Activated CD8-positive, alpha-beta memory T cell treated with anti-CD3 and anti-CD28 coated beads for 36 hours (primary cell): ENCODE data around the gene YEATS2. TPM values are rescaled to one million over a fixed set of nuclear protein-coding genes. Genes with fewer than 3 reads are reported as not detected.
"Not testable (repeated sequence)": the region's sequence is repeated elsewhere in the genome, so short reads cannot be mapped to it uniquely, and the experiment has no call there.

Experiments
- CTCF ChIA-PET: fragments of 350-600 bp; sonication (Branson Sonifier 250); formaldehyde crosslinking; loops from one replicate; lab custom pipeline; 2021; ENCODE audit warnings: antibody characterized with exemption; lab: Charles Lee
- POLR2A ChIA-PET: fragments of 350-600 bp; sonication (Branson Sonifier 250); formaldehyde crosslinking; loops from one replicate; lab custom pipeline; 2021; ENCODE audit warnings: antibody characterized with exemption; lab: Charles Lee
- total RNA-seq, 2 experiments: library from RNA; stranded (reverse); gene quantifications; one replicate each; pipeline ENCODE4 v1.2.3, GENCODE V29; 2021

YEATS2 gene
- total RNA-seq, 2 experiments from 2014 or later, result 44.1 to 46.6 TPM

- POLR2A ChIA-PET, result no interaction called here
- CTCF ChIA-PET, result interaction anchor here (0.7 to 1.8 kb wide), 2 partner anchors 38 to 66 kb away, joined by 4 read pairs; no protein-coding TSS in a partner anchor
These were observed 68.5 kb downstream of the YEATS2 start for GRCh38 chr3:183766107-183766506.

DNA sequence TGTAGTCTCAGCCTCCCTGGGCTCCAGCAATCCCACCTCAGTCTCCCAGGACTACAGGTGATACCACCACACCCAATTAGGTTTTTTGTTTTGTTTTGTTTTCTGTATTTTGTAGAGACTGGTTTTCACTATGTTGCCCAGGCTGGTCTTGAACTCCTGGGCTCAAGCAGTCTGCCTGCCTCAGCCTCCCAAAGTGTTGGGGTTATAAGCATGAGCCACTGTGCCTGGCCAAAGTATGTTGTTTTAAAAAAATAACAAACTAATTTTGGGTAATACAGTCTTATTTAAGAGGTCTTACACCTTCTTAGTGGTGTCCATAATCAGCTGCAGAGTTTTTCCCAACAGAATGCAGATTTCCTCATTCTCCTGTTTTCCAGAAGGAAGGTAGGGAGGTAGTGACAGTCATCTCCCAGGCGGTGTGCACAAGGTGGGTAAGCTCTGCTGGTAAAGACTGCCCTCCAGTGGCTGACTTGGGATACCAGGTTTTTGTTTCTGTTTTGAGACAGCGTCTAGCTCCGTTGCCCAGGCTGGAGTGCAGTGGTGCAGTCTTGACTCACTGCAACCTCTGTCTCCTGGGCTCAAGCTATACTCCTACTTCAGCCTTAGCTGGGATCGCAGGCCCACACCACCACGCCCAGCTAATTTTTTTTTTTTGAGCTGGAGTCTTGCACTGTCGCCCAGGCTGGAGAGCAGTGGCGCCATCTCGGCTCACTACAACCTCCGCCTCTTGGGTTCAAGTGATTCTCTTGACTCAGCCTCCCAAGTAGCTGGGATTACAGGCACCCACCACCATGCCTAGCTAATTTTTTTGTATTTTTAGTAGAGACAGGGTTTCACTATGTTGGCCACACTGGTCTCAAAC lies 69.4 kb downstream of the YEATS2 start:
- ChIA-PET CTCF (interaction anchor here (0.5 to 1.8 kb wide), 8 partner anchors 11 to 682 kb away, joined by 3 to 6 read pairs (median 4); partner anchors contain the start of gene PARL), POLR2A (interaction anchor here (0.7 kb wide), 1 partner anchor 132 kb away, joined by 3 read pairs; the partner anchor contains the start of gene KLHL24)

DNA sequence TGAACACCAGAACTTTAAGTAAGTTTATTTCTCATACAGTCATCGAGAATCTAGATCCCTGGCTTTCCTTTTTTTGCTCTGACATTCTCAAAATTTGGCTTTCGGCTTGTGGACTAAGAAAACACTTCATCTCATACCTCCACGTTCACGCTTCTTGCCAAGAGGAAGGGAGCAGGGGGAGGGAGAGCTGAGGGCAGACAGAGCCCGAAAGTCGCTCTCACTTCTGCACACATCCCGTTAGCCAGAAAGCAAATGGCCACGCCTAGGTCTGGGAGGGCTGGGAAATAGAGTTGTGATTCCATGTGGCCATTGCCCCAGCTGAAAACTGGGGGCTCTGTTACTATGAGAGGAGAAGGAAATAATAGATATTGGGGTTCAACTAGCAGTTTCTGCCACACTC lies 70.5 kb downstream of the YEATS2 start:
- CTCF ChIA-PET, result no interaction called here
- POLR2A ChIA-PET, result no interaction called here

GRCh38 chr3:183769453-183769852 lies 71.9 kb downstream of the YEATS2 start:
- CTCF ChIA-PET, result no interaction called here

GRCh38 chr3:183774631-183775030 lies 77.0 kb downstream of the YEATS2 start:
- ChIA-PET CTCF (no interaction called here), POLR2A (no interaction called here)

More at GRCh38 chr3:183769453-183769852, 71.9 kb downstream of the YEATS2 start:
- POLR2A ChIA-PET, result interaction anchor here (0.6 kb wide), 1 partner anchor 465 kb away, joined by 9 read pairs; no protein-coding TSS in a partner anchor

GRCh38 chr3:183775781-183776180 lies 78.2 kb downstream of the YEATS2 start:
- CTCF ChIA-PET, result no interaction called here
- POLR2A ChIA-PET, result no interaction called here

GRCh38 chr3:183776451-183776850 lies 78.9 kb downstream of the YEATS2 start:
- POLR2A ChIA-PET, CTCF ChIA-PET: not testable (repeated sequence)

DNA sequence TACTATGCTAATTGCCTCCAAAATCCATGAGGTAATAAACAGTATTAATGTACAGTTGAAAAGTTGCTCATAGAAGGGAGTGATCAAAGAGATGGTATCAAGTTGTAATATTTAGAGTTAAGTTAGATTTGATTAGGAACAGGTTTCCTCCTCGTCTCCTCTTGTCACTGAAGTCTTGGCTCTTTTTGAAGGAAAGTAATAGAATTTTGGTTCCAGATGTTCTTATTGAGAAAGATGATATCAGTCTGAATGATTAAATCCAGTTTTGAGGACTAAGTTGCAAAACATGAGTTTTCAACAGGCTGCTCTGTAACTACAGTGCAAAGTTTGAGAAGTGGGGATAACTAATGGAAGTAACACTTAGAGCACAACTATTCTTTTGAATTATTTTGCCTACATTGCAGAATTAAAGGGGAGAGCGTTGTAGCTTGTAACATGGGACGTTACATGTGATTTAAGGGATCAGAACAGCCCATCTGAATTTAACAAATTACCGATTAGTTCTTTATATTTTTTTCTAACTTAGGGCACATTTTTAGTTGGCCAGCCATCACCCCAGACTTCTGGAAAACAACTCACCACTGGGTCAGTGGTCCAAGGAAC lies 79.5 kb downstream of the YEATS2 start:
- POLR2A ChIA-PET, result no interaction called here
- CTCF ChIA-PET, result interaction anchor here (0.9 kb wide), 1 partner anchor 10 kb away, joined by 3 read pairs; no protein-coding TSS in a partner anchor

- ChIA-PET POLR2A (interaction anchor here (0.7 kb wide), 1 partner anchor 24 kb away, joined by 4 read pairs; no protein-coding TSS in a partner anchor), CTCF (interaction anchor here (0.6 to 0.7 kb wide), 3 partner anchors 18 to 424 kb away, joined by 3 read pairs; no protein-coding TSS in a partner anchor)
These were observed 82.4 kb downstream of the YEATS2 start for GRCh38 chr3:183779896-183780465.

- CTCF ChIA-PET, result interaction anchor here (1.0 kb wide), 1 partner anchor 14 kb away, joined by 4 read pairs; no protein-coding TSS in a partner anchor
These were observed 83.6 kb downstream of the YEATS2 start for GRCh38 chr3:183781246-183781645.

GRCh38 chr3:183782576-183783276 lies 85.1 kb downstream of the YEATS2 start:
- ChIA-PET POLR2A (no interaction called here), CTCF (no interaction called here)

More at GRCh38 chr3:183781246-183781645, 83.6 kb downstream of the YEATS2 start:
- POLR2A ChIA-PET, result interaction anchor here (0.5 kb wide), 1 partner anchor 351 kb away, joined by 4 read pairs; no protein-coding TSS in a partner anchor

- POLR2A ChIA-PET, CTCF ChIA-PET: not testable (repeated sequence)
These were observed 86.9 kb downstream of the YEATS2 start for GRCh38 chr3:183784503-183784902.

DNA sequence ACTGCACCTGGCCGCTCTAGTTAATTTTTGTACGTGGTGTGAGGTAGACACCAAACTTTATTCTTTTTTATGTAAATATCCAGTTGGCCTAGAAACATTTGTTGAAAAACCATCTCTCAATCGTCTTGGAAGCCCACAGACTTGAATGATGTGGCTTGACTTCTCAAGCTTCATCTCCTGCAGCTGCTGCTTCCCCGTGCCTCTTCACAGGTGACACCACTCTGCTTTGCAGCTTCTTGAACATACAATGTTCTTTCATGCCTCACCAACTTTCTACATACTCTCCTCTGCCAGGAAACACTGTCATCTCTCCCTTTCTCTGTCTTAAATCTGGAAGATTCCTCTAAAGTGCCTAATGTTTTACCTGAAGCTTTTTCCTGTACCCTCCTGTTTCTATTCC lies 92.2 kb downstream of the YEATS2 start:
- ChIA-PET CTCF (no interaction called here), POLR2A (no interaction called here)

DNA sequence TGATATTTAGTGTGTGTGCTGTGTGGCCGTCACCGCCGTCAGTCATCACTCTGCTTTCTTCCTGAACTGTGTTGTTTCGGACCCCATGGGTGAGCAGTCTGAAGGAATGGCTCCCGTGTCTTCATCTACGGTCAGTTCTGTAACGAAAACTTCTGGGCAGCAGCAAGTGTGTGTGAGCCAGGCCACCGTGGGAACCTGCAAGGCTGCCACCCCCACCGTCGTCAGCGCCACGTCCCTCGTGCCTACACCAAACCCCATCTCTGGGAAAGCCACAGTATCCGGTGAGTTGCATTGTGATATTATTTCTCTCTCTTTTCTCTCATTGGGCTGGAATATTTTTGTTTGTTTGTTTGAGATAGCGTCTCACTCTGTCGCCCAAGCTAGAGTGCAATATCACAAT lies 93.1 kb downstream of the YEATS2 start:
- ChIA-PET POLR2A (no interaction called here), CTCF (no interaction called here)

GRCh38 chr3:183792976-183793375 lies 95.4 kb downstream of the YEATS2 start:
- POLR2A ChIA-PET, result no interaction called here
- CTCF ChIA-PET, result no interaction called here

DNA sequence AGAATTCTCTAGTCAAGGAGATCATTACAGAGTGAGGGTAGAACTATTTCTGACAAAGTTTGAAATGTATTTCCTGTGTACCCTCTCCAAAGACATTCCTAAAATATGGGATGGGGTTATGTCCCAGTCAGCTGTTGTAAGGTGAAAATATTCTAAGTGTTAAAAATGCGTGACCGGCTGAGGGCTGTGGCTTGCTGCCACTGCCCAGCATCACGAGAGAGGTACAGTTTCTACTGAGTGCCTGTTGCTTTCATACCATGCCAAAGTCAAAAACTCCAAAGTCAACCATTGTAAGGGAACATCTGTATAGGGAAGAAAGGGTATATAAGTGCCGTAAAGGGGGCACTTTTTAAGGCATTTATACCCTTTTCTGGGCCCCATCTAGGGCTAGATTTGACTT lies 96.9 kb downstream of the YEATS2 start:
- POLR2A ChIA-PET, result no interaction called here
- CTCF ChIA-PET, result no interaction called here

- ChIA-PET POLR2A (no interaction called here), CTCF (no interaction called here)
These were observed 98.8 kb downstream of the YEATS2 start for GRCh38 chr3:183796372-183796771.

DNA sequence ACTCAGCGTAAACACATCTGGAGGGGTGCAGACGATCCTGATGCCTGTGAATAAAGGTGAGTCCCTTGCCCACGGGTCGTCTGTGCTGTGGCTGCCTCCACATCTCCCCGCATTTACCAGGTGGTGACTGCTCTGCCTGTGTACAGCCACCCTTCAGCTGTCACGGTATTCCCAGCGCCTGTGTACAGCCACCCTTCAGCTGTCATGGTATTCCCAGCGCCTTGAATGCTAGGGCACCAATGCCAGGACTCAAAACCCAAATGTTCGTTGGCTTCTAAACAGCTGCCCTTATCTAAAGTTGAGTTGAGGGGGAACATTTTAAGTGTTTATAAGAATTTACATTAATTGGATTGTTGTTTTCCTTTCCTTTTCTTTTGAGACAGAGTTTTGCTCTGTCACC lies 100.4 kb downstream of the YEATS2 start:
- ChIA-PET CTCF (no interaction called here), POLR2A (no interaction called here)

DNA sequence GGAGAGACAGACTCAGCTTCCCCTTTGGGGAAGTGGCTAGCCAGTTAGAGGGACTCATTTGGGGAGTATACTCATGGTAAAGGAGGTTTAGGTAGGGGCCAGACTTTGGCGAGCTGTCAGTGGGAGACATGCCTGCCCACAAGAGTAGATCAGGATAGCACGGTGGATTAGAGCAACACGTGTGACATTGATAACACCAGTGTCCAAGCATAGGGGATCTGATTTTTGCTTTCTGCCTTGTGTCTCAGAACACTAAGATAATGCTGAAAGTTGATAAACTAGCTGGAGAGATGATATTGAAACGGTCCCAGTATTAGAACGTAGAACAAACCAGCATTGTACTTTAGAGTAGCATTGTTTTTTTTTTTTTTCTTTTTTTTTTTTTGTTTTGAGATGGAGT lies 101.9 kb downstream of the YEATS2 start:
- POLR2A ChIA-PET, result interaction anchor here (0.5 kb wide), 1 partner anchor 16 kb away, joined by 3 read pairs; no protein-coding TSS in a partner anchor
- CTCF ChIA-PET, result interaction anchor here (0.7 kb wide), 1 partner anchor 129 kb away, joined by 5 read pairs; no protein-coding TSS in a partner anchor
